SK-N-SH (cell line): ENCODE measurements around the gene VPS35.
"Not testable (repeated sequence)": the region's sequence is repeated elsewhere in the genome, so short reads cannot be mapped to it uniquely, and the experiment has no call there.

Experiments
- EP300 ChIP-seq, 2 experiments: IDR thresholded peaks; 2 replicates each; pipeline versions ENCODE4 v1.4.0 to v1.6.1; 2012; ENCODE audit warnings: borderline replicate concordance in 1 of 2, low read depth in 1 of 2, low read length in 1 of 2
- EZH2phosphoT487 ChIP-seq: fragments of 200-600 bp; sonication (generic); IDR thresholded peaks from 2 replicates; pipeline ENCODE4 v1.6.1; 2017; ENCODE audit warnings: low read depth, mixed run types, mild to moderate bottlenecking, antibody characterized with exemption, moderate library complexity, borderline replicate concordance
- SIN3A ChIP-seq: IDR thresholded peaks from 2 replicates; pipeline ENCODE4 v1.6.1; 2012; ENCODE audit warnings: low read depth, mild to moderate bottlenecking, low read length, moderate library complexity, borderline replicate concordance
- TF ChIP-seq, protein P1 (sequence below): fragments of 150-350 bp; IDR thresholded peaks from 2 replicates; pipeline ENCODE4 v1.6.1; 2016; ENCODE audit warnings: mild to moderate bottlenecking, low read depth, low read length
- TF ChIP-seq, protein P2 (sequence below): fragments of 200-600 bp; sonication (generic); IDR thresholded peaks from 2 replicates; pipeline ENCODE4 v1.6.1; 2017; ENCODE audit warnings: antibody characterized with exemption, mild to moderate bottlenecking, moderate library complexity
- TF ChIP-seq, protein P3 (sequence below): IDR thresholded peaks from 2 replicates; pipeline ENCODE4 v1.4.0; 2012; ENCODE audit warnings: low read depth, borderline replicate concordance

DNA sequence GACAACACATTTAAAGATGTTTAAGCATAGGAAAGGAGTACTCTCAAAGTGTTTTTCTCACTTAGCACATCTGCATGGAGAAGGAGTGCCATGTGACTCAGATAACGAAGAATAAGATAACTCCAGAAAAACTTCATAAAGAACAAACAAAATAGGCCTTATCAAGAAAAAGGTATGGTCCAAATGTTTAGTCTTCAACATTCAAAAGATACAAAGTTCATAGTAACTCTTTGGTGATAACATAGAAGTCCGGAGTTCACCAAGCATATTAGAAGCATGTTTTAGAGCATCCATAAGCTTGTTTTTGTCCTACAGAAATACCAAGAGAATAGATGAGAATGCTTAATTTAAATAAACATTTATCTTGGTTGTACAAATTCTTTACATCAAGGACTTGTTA, 7.1 kb downstream of the VPS35 start:
- TF ChIP-seq, protein P1, sequence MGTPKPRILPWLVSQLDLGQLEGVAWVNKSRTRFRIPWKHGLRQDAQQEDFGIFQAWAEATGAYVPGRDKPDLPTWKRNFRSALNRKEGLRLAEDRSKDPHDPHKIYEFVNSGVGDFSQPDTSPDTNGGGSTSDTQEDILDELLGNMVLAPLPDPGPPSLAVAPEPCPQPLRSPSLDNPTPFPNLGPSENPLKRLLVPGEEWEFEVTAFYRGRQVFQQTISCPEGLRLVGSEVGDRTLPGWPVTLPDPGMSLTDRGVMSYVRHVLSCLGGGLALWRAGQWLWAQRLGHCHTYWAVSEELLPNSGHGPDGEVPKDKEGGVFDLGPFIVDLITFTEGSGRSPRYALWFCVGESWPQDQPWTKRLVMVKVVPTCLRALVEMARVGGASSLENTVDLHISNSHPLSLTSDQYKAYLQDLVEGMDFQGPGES = not testable (repeated sequence)
- not testable (repeated sequence) for TF ChIP-seq SIN3A; EZH2phosphoT487; EP300 (IDR thresholded peaks at IDR 0.05; ENCODE audit: borderline replicate concordance in 1 of 2, low read depth in 1 of 2, low read length in 1 of 2)
- TF ChIP-seq, protein P2, sequence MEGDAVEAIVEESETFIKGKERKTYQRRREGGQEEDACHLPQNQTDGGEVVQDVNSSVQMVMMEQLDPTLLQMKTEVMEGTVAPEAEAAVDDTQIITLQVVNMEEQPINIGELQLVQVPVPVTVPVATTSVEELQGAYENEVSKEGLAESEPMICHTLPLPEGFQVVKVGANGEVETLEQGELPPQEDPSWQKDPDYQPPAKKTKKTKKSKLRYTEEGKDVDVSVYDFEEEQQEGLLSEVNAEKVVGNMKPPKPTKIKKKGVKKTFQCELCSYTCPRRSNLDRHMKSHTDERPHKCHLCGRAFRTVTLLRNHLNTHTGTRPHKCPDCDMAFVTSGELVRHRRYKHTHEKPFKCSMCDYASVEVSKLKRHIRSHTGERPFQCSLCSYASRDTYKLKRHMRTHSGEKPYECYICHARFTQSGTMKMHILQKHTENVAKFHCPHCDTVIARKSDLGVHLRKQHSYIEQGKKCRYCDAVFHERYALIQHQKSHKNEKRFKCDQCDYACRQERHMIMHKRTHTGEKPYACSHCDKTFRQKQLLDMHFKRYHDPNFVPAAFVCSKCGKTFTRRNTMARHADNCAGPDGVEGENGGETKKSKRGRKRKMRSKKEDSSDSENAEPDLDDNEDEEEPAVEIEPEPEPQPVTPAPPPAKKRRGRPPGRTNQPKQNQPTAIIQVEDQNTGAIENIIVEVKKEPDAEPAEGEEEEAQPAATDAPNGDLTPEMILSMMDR = not testable (repeated sequence)
- TF ChIP-seq, protein P3, sequence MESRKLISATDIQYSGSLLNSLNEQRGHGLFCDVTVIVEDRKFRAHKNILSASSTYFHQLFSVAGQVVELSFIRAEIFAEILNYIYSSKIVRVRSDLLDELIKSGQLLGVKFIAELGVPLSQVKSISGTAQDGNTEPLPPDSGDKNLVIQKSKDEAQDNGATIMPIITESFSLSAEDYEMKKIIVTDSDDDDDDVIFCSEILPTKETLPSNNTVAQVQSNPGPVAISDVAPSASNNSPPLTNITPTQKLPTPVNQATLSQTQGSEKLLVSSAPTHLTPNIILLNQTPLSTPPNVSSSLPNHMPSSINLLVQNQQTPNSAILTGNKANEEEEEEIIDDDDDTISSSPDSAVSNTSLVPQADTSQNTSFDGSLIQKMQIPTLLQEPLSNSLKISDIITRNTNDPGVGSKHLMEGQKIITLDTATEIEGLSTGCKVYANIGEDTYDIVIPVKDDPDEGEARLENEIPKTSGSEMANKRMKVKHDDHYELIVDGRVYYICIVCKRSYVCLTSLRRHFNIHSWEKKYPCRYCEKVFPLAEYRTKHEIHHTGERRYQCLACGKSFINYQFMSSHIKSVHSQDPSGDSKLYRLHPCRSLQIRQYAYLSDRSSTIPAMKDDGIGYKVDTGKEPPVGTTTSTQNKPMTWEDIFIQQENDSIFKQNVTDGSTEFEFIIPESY = not testable (repeated sequence)
